Measurements from ENCODE around the gene ANO6. TPM values are rescaled to one million over a fixed set of nuclear protein-coding genes. Genes with fewer than 3 reads are reported as not detected.

The ANO6 gene
- total RNA-seq, 2 donors from 2014 or later: 13.2 to 21.2 TPM

GRCh38 chr12:45357539-45358417 lies 141.9 kb downstream of the ANO6 start:
- DNase-seq: no peak
- Histone ChIP-seq H3K9me3 (peaks cover 3% of the 10 kb centered on the region), H3K36me3 (no peaks in the 10 kb centered on the region), H3K4me1 (no peaks in the 10 kb centered on the region), H3K4me3 (no peak overlapping the region), H3K9ac (ENCODE audit: low read depth in 2 of 2, low read length in 2 of 2) (no peak overlapping the region), H3K27ac (no peak overlapping the region), H3K27me3 (no peaks in the 10 kb centered on the region)
- no peak for TF ChIP-seq CTCF (IDR thresholded peaks at IDR 0.05)
- intact Hi-C loops (cut with DNase I): no loop called here

- no peak for TF ChIP-seq CTCF (IDR thresholded peaks at IDR 0.05)
- Histone ChIP-seq H3K27me3 (no peaks in the 10 kb centered on the region), H3K4me1 (no peaks in the 10 kb centered on the region), H3K9ac (ENCODE audit: low read depth in 2 of 2, low read length in 2 of 2) (no peak overlapping the region), H3K4me3 (no peak overlapping the region), H3K9me3 (peaks cover 3% of the 10 kb centered on the region), H3K36me3 (no peaks in the 10 kb centered on the region), H3K27ac (no peak overlapping the region)
- intact Hi-C loops (cut with DNase I): no loop called here
- DNase-seq: no peak
Observed at GRCh38 chr12:45362291-45362690, 146.4 kb downstream of the ANO6 start.

- no peaks in the 10 kb centered on the region for H3K27me3 ChIP-seq
- H3K27ac ChIP-seq: no peak overlapping the region
- peaks cover 3% of the 10 kb centered on the region for H3K9me3 ChIP-seq
- H3K4me1 ChIP-seq: no peaks in the 10 kb centered on the region
- TF ChIP-seq CTCF (IDR thresholded peaks at IDR 0.05): no peak
- intact Hi-C loops (cut with DNase I): no loop called here
- no peak for DNase-seq
- no peak overlapping the region for H3K4me3 ChIP-seq
- H3K9ac ChIP-seq (ENCODE audit: low read depth in 2 of 2, low read length in 2 of 2): no peak overlapping the region
- no peaks in the 10 kb centered on the region for H3K36me3 ChIP-seq
Observed at GRCh38 chr12:45363903-45364302, 148.0 kb downstream of the ANO6 start.

- Histone ChIP-seq H3K27me3 (no peaks in the 10 kb centered on the region), H3K36me3 (peaks cover 8% of the 10 kb centered on the region), H3K9me3 (no peaks in the 10 kb centered on the region), H3K9ac (ENCODE audit: low read depth in 2 of 2, low read length in 2 of 2) (no peak overlapping the region), H3K27ac (no peak overlapping the region), H3K4me3 (no peak overlapping the region), H3K4me1 (no peaks in the 10 kb centered on the region)
- no peak for DNase-seq
- intact Hi-C loops (cut with DNase I): no loop called here
- no peak for TF ChIP-seq CTCF (IDR thresholded peaks at IDR 0.05)
Observed at GRCh38 chr12:45368841-45369489, 153.1 kb downstream of the ANO6 start.

- Histone ChIP-seq H3K27me3 (no peaks in the 10 kb centered on the region), H3K4me3 (no peak overlapping the region), H3K27ac (no peak overlapping the region), H3K9ac (ENCODE audit: low read depth in 2 of 2, low read length in 2 of 2) (no peak overlapping the region), H3K4me1 (no peaks in the 10 kb centered on the region), H3K36me3 (no peaks in the 10 kb centered on the region), H3K9me3 (no peaks in the 10 kb centered on the region)
- DNase-seq: no peak
- TF ChIP-seq CTCF (IDR thresholded peaks at IDR 0.05): no peak
- intact Hi-C loops (cut with DNase I): no loop called here
Observed at GRCh38 chr12:45377815-45378214, 161.9 kb downstream of the ANO6 start.
